Smooth muscle cell (in vitro differentiated cells): ENCODE measurements around the gene CDC42. TPM values are rescaled to one million over a fixed set of nuclear protein-coding genes. Genes with fewer than 3 reads are reported as not detected.

Experiments
- DNase-seq: peaks from one replicate; lab custom pipeline; 2025; ENCODE audit not compliant: unreplicated experiment; lab: John Stamatoyannopoulos, UW
- H2AFZ ChIP-seq: fragments of 200-600 bp; sonication (generic); 2 replicates; pipeline ENCODE4 v1.6.0; 2016; ENCODE audit warnings: antibody characterized with exemption, low read depth, mild to moderate bottlenecking
- H3F3A ChIP-seq: fragments of 200-600 bp; sonication (generic); 2 replicates; pipeline ENCODE4 v1.6.0; 2017; ENCODE audit warnings: antibody characterized with exemption, low read depth
- H3K27ac ChIP-seq: fragments of 200-600 bp; sonication (generic); 2 replicates; pipeline ENCODE4 v1.5.1; 2016; ENCODE audit warnings: low read depth, mild to moderate bottlenecking
- H3K27me3 ChIP-seq: fragments of 200-600 bp; sonication (generic); 2 replicates; pipeline ENCODE4 v1.6.1; 2016; ENCODE audit warnings: low read depth, mild to moderate bottlenecking
- H3K36me3 ChIP-seq: fragments of 200-600 bp; sonication (generic); 2 replicates; pipeline ENCODE4 v1.5.1; 2016; ENCODE audit warnings: low read depth
- H3K4me1 ChIP-seq: fragments of 200-600 bp; sonication (generic); 2 replicates; pipeline ENCODE4 v1.5.1; 2016; ENCODE audit warnings: low read depth
- H3K4me2 ChIP-seq: fragments of 200-600 bp; sonication (generic); 2 replicates; pipeline ENCODE4 v1.6.0; 2016; ENCODE audit warnings: mild to moderate bottlenecking
- H3K4me3 ChIP-seq: fragments of 200-600 bp; sonication (generic); 2 replicates; pipeline ENCODE4 v1.5.1; 2016; ENCODE audit warnings: mild to moderate bottlenecking
- H3K79me2 ChIP-seq: fragments of 200-600 bp; sonication (generic); 2 replicates; pipeline ENCODE4 v1.6.0; 2016; ENCODE audit warnings: low read depth, mild to moderate bottlenecking
- H3K9ac ChIP-seq: fragments of 200-600 bp; sonication (generic); 2 replicates; pipeline ENCODE4 v1.6.0; 2016; ENCODE audit warnings: low read depth
- H3K9me3 ChIP-seq: fragments of 200-600 bp; sonication (generic); replicated peaks from 2 replicates; pipeline ENCODE4 v1.5.1; 2016; ENCODE audit warnings: low read depth
- H4K20me1 ChIP-seq: fragments of 200-600 bp; sonication (generic); 2 replicates; pipeline ENCODE4 v1.6.0; 2016; ENCODE audit warnings: low read depth
- CTCF ChIP-seq: fragments of 200-600 bp; sonication (generic); IDR thresholded peaks from 2 replicates; pipeline ENCODE4 v1.5.1; 2017; ENCODE audit warnings: borderline replicate concordance, mild to moderate bottlenecking, antibody characterized with exemption; ENCODE audit not compliant: insufficient read depth, poor library complexity, severe bottlenecking
- WGBS: methylation state at CpG from one replicate; pipeline ENCODE4 v1.1.7; 2016; ENCODE audit warnings: low lambda C conversion rate; 5-methylcytosine and 5-hydroxymethylcytosine counted together
- polyA plus RNA-seq: library from polyadenylated mRNA; unstranded; fragments of >200 nt; fragmentation: Nextera tagmentation; extraction: Ambion mirVana; gene quantifications from 2 replicates; pipeline ENCODE4 v1.2.1, GENCODE V29; 2016
- total RNA-seq: library from RNA; depleted of rRNA; stranded (reverse); fragments of >200 nt; gene quantifications from 2 replicates; pipeline ENCODE4 v1.2.3, GENCODE V29; 2014

Gene CDC42
- total and polyA plus RNA-seq, 2 experiments from 2014 or later: 74.0 to 407 TPM

DNA sequence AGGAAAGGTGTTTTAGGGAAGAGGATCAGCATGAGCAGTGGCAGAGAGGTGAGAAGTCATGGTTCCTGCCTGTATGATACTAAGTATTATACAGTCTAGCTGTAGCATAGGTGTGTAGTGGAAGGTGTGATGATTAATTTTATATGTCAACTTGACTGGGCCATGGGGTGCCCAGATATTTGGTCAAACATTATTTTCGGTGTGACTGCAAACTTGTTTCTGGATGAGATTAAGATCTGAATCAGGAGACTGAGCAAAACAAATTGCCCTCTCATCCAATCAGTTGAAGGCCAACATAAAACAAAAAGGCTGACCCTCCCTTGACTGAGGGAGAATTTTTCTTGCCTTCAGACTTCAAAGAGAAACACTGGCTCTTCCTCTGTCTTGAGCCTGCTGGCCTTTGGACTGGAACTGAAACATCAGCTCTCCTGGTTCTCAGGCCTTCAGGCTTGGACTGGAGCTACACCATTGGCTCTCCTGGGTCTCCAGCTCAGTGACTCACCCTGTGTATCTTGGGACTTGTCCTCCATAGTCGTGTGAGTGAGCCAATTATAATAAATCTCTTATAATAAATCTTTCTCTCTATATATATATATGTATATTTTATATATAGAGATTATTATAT is 6.8 kb upstream of the CDC42 start:
- Histone ChIP-seq H3K36me3 (no peaks in the 10 kb centered on the region), H3K4me1 (peaks cover 4% of the 10 kb centered on the region), H3K9ac (no peak overlapping the region), H3K4me2 (no peak overlapping the region), H3K4me3 (no peak overlapping the region), H2AFZ (no peak overlapping the region), H3K9me3 (no peaks in the 10 kb centered on the region), H3K27me3 (no peaks in the 10 kb centered on the region), H3K27ac (peak overlapping the region; percentile 93), H3K79me2 (no peaks in the 10 kb centered on the region), H4K20me1 (peaks cover 4% of the 10 kb centered on the region), H3F3A (no peaks in the 10 kb centered on the region)
- 77% methylated on average over 2 of the region's 2 CpGs for WGBS
- TF ChIP-seq CTCF: no peak
- no peak for DNase-seq

GRCh38 chr1:22048351-22049192 is 3.9 kb upstream of the CDC42 start:
- Histone ChIP-seq H3K79me2 (peaks cover 4% of the 10 kb centered on the region), H3K9ac (no peak overlapping the region), H3K36me3 (no peaks in the 10 kb centered on the region), H3K27me3 (no peaks in the 10 kb centered on the region), H3K4me2 (no peak overlapping the region), H3K4me3 (no peak overlapping the region), H3K27ac (peak overlapping the region; percentile 5), H2AFZ (no peak overlapping the region), H3F3A (no peaks in the 10 kb centered on the region), H4K20me1 (peaks cover 5% of the 10 kb centered on the region), H3K9me3 (no peaks in the 10 kb centered on the region), H3K4me1 (peaks cover 4% of the 10 kb centered on the region)
- TF ChIP-seq CTCF: no peak
- no peak for DNase-seq
- WGBS: 80% methylated on average over 8 of the region's 8 CpGs

GRCh38 chr1:22050330-22050729 is 2.2 kb upstream of the CDC42 start:
- Histone ChIP-seq H3K27me3 (no peaks in the 10 kb centered on the region), H3F3A (peaks cover 6% of the 10 kb centered on the region), H3K4me2 (no peak overlapping the region), H3K79me2 (peaks cover 20% of the 10 kb centered on the region), H3K27ac (no peak overlapping the region), H2AFZ (no peak overlapping the region), H3K9me3 (no peaks in the 10 kb centered on the region), H3K36me3 (no peaks in the 10 kb centered on the region), H3K4me3 (no peak overlapping the region), H3K4me1 (peaks cover 3% of the 10 kb centered on the region), H3K9ac (no peak overlapping the region), H4K20me1 (peaks cover 17% of the 10 kb centered on the region)
- no peak for TF ChIP-seq CTCF
- DNase-seq: no peak
- WGBS: 96% methylated on average over 3 of the region's 3 CpGs
